RWPE2 (cell line): ENCODE results near the gene GPR162.

Experiments used
- ATAC-seq: fragments of 200-7000 bp; cut with Tn5 transposase; 3 replicates; pipeline ENCODE4 v1.9.1; 2021; ENCODE audit warnings: low read depth
- DNase-seq: peaks from one replicate; pipeline ENCODE4 v3.0.0-alpha.2; 2020; ENCODE audit warnings: low spot score
- H3K27ac ChIP-seq: fragments of 450-650 bp; 2 replicates; pipeline ENCODE4 v1.5.1; 2017; ENCODE audit warnings: mild to moderate bottlenecking; ENCODE audit not compliant: poor library complexity, severe bottlenecking
- H3K27me3 ChIP-seq: fragments of 250-450 bp; sonication (Bioruptor Pico); 2 replicates; pipeline ENCODE4 v1.5.1; 2021; ENCODE audit warnings: mild to moderate bottlenecking, moderate library complexity; ENCODE audit not compliant: insufficient read depth, poor library complexity, severe bottlenecking
- H3K36me3 ChIP-seq: fragments of 250-450 bp; sonication (Bioruptor Pico); 2 replicates; pipeline ENCODE4 v1.5.1; 2020; ENCODE audit warnings: low read depth, mild to moderate bottlenecking, moderate library complexity
- H3K4me1 ChIP-seq: fragments of 250-450 bp; sonication (Bioruptor Pico); 2 replicates; pipeline ENCODE4 v1.5.1; 2021; ENCODE audit warnings: mild to moderate bottlenecking, moderate library complexity; ENCODE audit not compliant: insufficient read depth, poor library complexity, severe bottlenecking
- H3K4me3 ChIP-seq: fragments of 250-450 bp; sonication (Bioruptor Pico); 2 replicates; pipeline ENCODE4 v1.5.1; 2021; ENCODE audit warnings: mild to moderate bottlenecking, moderate library complexity; ENCODE audit not compliant: severe bottlenecking
- H3K9me3 ChIP-seq: fragments of 250-450 bp; sonication (Bioruptor Pico); 2 replicates; pipeline ENCODE4 v1.5.1; 2021; ENCODE audit warnings: mild to moderate bottlenecking, moderate library complexity; ENCODE audit not compliant: severe bottlenecking
- TF ChIP-seq, protein P1 (sequence below): fragments of 450-650 bp; IDR thresholded peaks from one replicate; pipeline ENCODE4 v1.5.1; 2017; ENCODE audit warnings: mild to moderate bottlenecking, moderate library complexity; ENCODE audit not compliant: poor library complexity, severe bottlenecking

Gene GPR162

DNA sequence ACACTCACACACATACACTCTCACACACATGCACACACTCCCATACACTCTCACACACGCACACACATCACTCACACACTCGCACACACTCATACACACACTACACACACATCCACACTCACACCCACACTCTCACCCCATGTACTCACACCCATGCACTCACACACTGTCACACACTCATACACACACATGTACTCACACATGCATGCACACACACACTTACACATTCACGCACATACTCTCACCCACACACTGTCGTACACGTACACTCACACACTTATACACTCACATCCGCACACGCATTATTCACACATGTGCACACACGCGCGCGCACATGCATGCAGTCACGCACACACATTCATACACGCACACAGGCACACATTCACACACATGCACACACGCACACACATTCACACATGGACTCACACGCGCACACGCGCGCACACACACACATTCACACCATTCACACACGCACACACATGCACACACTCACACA is 3.9 kb upstream of the GPR162 start:
- Histone ChIP-seq H3K4me3 (no peak overlapping the region), H3K9me3 (no peaks in the 10 kb centered on the region), H3K4me1 (no peaks in the 10 kb centered on the region), H3K27me3 (peaks cover 12% of the 10 kb centered on the region), H3K27ac (no peak overlapping the region), H3K36me3 (no peaks in the 10 kb centered on the region)
- no peak for DNase-seq
- TF ChIP-seq, protein P1, sequence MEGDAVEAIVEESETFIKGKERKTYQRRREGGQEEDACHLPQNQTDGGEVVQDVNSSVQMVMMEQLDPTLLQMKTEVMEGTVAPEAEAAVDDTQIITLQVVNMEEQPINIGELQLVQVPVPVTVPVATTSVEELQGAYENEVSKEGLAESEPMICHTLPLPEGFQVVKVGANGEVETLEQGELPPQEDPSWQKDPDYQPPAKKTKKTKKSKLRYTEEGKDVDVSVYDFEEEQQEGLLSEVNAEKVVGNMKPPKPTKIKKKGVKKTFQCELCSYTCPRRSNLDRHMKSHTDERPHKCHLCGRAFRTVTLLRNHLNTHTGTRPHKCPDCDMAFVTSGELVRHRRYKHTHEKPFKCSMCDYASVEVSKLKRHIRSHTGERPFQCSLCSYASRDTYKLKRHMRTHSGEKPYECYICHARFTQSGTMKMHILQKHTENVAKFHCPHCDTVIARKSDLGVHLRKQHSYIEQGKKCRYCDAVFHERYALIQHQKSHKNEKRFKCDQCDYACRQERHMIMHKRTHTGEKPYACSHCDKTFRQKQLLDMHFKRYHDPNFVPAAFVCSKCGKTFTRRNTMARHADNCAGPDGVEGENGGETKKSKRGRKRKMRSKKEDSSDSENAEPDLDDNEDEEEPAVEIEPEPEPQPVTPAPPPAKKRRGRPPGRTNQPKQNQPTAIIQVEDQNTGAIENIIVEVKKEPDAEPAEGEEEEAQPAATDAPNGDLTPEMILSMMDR, result no peak
- ATAC-seq, result no peak

DNA sequence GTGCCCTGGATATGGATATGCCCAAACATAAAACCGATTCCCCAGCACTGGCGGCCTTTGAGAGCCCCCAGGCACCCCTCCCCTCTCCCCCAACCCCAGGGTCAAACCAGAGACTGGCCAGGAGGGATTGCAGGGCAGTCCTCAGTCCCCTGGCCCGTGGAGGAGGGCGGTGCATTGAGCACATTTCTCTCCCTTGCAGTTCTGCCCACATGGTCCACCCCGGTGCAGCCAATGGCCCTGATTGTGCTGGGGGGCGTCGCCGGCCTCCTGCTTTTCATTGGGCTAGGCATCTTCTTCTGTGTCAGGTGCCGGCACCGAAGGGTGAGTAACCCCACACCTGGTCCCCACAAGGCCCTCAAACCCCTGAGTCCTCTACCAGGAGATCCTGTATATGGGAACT is 3.4 kb upstream of the GPR162 start:
- Histone ChIP-seq H3K9me3 (no peaks in the 10 kb centered on the region), H3K4me3 (no peak overlapping the region), H3K27ac (no peak overlapping the region), H3K36me3 (no peaks in the 10 kb centered on the region), H3K4me1 (no peaks in the 10 kb centered on the region), H3K27me3 (peaks cover 17% of the 10 kb centered on the region)
- no peak for ATAC-seq
- TF ChIP-seq, protein P1, result no peak
- no peak for DNase-seq

DNA sequence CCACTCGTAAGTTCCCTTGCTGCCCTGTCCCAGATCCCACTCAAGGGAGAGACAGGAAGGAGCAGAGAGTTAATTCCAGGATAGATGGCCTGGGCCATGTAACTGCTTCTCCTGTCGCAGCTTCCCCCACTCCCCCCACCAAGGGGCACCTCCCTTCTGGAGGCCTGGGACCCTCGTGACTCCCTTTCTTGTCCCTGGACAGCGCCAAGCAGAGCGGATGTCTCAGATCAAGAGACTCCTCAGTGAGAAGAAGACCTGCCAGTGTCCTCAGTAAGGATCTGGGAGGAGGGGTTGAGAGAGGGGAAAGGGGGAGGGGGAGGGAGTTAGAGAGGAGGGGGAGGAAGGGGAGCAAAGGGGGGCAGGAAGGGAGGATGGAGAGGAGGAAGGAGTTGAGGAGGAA is 3.0 kb upstream of the GPR162 start:
- H3K4me3 ChIP-seq, result no peak overlapping the region
- no peak overlapping the region for H3K27ac ChIP-seq
- H3K9me3 ChIP-seq, result no peaks in the 10 kb centered on the region
- ATAC-seq, result no peak
- no peaks in the 10 kb centered on the region for H3K4me1 ChIP-seq
- H3K27me3 ChIP-seq, result peaks cover 20% of the 10 kb centered on the region
- no peaks in the 10 kb centered on the region for H3K36me3 ChIP-seq
- TF ChIP-seq, protein P1, result no peak
- DNase-seq, result no peak

DNA sequence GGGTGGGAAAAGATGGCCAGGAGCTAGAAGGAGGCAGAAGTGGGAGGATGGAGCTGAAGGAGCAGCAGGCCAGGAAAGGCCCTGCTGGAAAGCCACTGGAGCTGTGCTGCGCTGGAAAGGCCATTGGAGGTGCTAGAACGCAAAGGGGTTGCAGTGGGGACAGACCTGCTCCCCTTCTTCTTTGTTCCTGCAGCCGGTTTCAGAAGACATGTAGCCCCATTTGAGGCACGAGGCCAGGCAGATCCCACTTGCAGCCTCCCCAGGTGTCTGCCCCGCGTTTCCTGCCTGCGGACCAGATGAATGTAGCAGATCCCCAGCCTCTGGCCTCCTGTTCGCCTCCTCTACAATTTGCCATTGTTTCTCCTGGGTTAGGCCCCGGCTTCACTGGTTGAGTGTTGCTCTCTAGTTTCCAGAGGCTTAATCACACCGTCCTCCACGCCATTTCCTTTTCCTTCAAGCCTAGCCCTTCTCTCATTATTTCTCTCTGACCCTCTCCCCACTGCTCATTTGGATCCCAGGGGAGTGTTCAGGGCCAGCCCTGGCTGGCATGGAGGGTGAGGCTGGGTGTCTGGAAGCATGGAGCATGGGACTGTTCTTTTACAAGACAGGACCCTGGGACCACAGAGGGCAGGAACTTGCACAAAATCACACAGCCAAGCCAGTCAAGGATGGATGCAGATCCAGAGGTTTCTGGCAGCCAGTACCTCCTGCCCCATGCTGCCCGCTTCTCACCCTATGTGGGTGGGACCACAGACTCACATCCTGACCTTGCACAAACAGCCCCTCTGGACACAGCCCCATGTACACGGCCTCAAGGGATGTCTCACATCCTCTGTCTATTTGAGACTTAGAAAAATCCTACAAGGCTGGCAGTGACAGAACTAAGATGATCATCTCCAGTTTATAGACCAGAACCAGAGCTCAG is 2.3 kb upstream of the GPR162 start:
- DNase-seq (no peak), ATAC-seq (peak; percentile 5; the same call in 1 of the 3 replicates)
- H3K4me3 ChIP-seq, result no peak overlapping the region
- no peaks in the 10 kb centered on the region for H3K9me3 ChIP-seq
- no peak overlapping the region for H3K27ac ChIP-seq
- no peaks in the 10 kb centered on the region for H3K4me1 ChIP-seq
- TF ChIP-seq, protein P1, result no peak
- H3K27me3 ChIP-seq, result peaks cover 20% of the 10 kb centered on the region
- H3K36me3 ChIP-seq, result no peaks in the 10 kb centered on the region

DNA sequence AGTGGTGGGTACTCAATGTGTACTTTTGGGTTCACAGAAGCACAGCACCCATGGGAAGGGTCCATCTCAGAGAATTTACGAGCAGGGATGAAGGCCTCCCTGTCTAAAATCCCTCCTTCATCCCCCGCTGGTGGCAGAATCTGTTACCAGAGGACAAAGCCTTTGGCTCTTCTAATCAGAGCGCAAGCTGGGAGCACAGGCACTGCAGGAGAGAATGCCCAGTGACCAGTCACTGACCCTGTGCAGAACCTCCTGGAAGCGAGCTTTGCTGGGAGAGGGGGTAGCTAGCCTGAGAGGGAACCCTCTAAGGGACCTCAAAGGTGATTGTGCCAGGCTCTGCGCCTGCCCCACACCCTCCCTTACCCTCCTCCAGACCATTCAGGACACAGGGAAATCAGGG is 1.5 kb upstream of the GPR162 start:
- TF ChIP-seq, protein P1, result no peak
- Histone ChIP-seq H3K4me1 (no peaks in the 10 kb centered on the region), H3K9me3 (no peaks in the 10 kb centered on the region), H3K27ac (no peak overlapping the region), H3K4me3 (no peak overlapping the region), H3K36me3 (no peaks in the 10 kb centered on the region), H3K27me3 (peaks cover 20% of the 10 kb centered on the region)
- no peak for ATAC-seq
- DNase-seq, result no peak
